HG02623 (cell line): Measurements from ENCODE around the gene MLLT6.

Experiments
- ATAC-seq: cut with Tn5 transposase; IDR thresholded peaks from one replicate; pipeline ENCODE4 v1.9.1; 2021; ENCODE audit warnings: moderate library complexity; ENCODE audit not compliant: unreplicated experiment

MLLT6 gene

GRCh38 chr17:38706505-38707216, 1.6 kb downstream of the MLLT6 start:
- no peak for ATAC-seq

GRCh38 chr17:38707678-38708351, 2.7 kb downstream of the MLLT6 start:
- ATAC-seq = no peak

DNA sequence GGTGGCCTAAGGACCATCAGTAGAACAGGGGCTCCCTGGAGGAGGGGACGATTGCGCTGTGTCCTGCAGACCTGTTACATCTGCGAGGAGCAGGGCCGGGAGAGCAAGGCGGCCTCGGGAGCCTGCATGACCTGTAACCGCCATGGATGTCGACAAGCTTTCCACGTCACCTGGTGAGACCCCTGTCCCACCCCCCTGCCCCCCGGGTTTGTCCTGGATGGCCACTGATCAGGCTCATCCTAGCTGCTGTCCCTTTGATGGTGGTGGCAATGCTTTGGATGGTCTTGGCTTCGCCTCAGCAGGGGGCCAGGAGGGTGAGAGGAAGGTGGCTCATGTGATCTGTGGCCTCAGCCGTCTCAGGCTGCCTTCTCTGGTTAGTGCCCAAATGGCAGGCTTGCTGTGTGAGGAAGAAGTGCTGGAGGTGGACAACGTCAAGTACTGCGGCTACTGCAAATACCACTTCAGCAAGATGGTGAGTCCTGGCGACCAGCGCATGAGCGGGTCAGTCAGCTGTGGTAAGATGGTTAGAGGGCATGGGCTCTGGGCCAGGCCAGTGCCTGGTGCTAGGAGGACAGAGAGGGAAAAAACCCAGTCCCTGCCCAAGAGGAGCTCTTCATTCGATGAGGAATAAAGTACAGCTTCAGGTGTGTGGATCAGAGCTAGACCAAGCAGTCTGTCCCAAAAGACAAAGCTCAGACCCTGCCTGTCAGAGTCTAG, 4.2 kb downstream of the MLLT6 start:
- no peak for ATAC-seq

DNA sequence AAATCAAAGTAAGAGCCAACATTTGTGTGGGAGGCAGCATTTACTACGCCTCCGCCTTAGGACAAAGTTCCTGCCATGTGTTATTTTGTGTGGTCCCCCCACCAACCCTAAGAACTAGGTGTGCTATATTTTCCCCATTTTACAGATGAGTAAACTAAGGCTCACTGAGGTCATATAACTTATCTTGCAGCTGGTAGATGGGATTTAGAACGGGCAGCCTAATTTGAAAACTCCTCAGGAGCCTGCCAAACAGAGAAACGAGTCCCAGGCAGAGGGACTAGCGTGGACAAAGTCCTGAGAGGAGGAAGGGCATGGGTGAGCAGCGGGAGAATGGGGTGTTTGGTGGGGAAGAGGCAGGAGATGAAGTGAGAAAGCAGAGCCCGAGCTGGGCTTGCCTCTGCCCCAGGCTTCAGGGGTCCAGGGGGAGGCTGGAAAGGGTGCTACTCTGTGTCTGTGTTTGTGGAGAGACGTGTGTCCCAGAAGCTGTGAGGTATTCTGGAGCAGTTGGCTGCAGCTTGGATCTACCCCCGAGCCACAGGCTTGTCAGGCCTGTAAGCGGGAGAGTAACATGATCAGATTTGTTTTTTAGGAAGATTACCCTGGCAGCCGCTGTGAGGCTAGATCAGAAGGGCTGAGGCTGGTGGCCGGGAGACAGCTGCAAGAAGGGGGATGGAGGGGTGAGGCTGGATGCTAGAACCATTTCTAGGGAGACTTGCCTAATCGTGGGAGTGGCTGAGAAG, 5.0 kb downstream of the MLLT6 start:
- ATAC-seq = no peak

- no peak for ATAC-seq
Observed at GRCh38 chr17:38710604-38710962, 5.5 kb downstream of the MLLT6 start.

- no peak for ATAC-seq
Observed at GRCh38 chr17:38710985-38711384, 5.9 kb downstream of the MLLT6 start.

DNA sequence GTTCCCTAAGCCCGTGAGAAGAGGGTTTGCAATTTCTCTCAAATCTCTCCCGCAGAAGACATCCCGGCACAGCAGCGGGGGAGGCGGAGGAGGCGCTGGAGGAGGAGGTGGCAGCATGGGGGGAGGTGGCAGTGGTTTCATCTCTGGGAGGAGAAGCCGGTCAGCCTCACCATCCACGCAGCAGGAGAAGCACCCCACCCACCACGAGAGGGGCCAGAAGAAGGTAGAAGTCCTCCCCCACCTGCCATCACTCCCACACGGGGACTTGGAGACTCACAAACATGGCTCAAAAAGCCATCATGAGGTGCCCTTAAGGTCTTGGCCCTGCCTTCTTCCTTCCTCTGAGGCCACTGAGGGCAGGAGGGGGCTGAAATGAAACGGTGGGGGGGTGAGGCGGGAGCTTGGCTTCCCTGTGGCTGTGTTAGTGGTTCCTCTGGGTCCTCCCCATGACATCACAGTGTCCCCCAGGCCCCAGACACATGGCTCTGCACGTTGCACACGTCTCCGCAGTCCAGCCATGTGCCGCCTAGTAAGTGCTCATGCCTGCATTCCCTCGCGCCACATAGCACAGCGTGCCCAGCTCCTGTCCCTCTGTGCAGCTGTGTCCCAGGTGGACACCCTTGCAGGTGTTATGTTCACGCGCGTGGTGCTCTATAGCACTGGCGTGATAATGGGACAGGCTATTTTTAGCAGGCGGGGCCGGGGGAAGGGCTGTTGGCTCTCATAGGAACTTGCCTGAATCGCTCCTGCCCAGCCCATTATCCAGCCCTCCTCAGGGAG, 6.9 kb downstream of the MLLT6 start:
- ATAC-seq = no peak

GRCh38 chr17:38712593-38712992, 7.5 kb downstream of the MLLT6 start:
- ATAC-seq = no peak

GRCh38 chr17:38713456-38714075, 8.5 kb downstream of the MLLT6 start:
- ATAC-seq = no peak

DNA sequence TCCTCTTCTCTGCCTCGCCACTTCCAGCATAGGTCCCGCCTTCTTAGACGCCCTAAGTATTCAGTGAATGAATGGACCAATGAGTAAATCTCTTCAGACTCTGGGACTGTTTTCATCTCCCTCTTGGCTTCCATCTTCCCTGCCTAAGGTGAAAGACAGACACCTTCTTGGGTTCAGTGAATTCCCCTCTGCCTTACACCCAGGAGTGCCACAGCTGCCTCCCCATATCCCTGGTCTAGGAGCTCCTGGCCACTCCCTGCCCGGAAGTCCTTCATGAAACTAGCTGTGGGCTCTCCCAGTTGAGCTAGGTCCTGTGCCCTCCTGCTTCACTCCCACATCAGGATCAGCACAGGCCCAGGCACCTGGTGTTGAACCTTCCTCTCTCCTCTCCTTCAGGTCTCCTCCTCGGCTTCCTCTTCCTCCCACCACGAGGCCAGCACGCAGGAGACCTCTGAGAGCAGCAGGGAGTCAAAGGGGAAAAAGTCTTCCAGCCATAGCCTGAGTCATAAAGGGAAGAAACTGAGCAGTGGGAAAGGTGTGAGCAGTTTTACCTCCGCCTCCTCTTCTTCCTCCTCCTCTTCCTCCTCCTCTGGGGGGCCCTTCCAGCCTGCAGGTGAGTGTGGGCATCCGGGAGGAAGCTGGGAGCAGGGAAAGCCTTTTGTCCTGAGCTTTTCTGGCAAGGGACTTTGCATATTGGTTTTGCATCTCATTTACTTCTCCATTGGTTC, 10.3 kb downstream of the MLLT6 start:
- ATAC-seq = no peak

DNA sequence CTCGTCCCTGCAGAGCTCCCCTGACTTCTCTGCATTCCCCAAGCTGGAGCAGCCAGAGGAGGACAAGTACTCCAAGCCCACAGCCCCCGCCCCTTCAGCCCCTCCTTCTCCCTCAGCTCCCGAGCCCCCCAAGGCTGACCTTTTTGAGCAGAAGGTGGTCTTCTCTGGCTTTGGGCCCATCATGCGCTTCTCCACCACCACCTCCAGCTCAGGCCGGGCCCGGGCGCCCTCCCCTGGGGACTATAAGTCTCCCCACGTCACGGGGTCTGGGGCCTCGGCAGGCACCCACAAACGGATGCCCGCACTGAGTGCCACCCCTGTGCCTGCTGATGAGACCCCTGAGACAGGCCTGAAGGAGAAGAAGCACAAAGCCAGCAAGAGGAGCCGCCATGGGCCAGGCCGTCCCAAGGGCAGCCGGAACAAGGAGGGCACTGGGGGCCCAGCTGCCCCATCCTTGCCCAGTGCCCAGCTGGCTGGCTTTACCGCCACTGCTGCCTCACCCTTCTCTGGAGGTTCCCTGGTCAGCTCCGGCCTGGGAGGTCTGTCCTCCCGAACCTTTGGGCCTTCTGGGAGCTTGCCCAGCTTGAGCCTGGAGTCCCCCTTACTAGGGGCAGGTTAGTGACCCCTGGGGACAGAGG, 11.4 kb downstream of the MLLT6 start:
- no peak for ATAC-seq

DNA sequence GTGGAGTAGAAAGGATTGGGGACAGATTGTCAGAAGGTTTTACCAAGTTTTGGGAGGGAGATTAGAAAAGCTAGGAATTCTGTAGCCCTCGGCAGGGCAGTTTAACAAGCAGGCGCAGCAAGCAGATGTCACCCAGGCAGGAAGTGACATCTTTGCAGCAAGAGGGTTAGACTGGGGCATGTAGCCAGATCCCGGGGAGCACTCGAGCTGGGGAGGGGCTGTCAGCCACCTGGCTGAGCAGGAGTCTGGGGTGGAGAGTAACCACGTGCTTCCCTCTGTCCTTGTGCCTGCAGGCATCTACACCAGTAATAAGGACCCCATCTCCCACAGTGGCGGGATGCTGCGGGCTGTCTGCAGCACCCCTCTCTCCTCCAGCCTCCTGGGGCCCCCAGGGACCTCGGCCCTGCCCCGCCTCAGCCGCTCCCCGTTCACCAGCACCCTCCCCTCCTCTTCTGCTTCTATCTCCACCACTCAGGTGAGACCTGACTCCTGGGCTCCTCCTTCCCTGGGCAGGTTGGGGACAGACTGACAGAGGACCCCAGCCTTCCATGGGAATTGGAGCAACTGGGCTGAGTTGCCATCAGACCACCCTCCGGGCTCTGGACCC, 12.2 kb downstream of the MLLT6 start:
- no peak for ATAC-seq

DNA sequence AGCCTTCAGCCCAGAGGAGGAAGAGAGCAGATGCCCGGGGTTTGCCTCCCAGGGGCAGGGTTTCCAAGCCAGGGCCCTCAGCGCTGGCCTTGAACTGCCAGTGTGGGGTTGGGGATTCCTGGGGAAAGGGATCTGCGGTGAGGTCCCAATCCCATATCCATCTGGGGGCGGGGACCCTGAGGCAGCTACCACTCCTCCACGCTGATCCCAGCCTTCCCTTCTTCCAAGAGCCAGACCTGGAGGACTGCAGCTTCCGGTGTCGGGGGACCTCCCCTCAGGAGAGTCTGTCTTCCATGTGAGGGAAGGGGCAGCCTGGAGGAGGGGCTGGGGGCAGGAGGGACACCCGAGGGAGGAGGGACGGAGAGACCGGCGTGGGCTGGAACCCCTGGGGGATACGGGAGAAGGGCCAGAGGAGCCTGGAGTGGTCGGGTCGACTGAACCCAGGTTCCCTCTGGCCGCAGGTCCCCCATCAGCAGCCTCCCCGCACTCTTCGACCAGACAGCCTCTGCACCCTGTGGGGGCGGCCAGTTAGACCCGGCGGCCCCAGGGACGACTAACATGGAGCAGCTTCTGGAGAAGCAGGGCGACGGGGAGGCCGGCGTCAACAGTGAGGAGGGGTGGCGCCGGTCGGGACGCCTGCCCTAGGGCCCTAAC, 14.3 kb downstream of the MLLT6 start:
- no peak for ATAC-seq

- ATAC-seq = no peak
Observed at GRCh38 chr17:38719943-38720641, 15.0 kb downstream of the MLLT6 start.

GRCh38 chr17:38720941-38721340, 15.9 kb downstream of the MLLT6 start:
- ATAC-seq = no peak

DNA sequence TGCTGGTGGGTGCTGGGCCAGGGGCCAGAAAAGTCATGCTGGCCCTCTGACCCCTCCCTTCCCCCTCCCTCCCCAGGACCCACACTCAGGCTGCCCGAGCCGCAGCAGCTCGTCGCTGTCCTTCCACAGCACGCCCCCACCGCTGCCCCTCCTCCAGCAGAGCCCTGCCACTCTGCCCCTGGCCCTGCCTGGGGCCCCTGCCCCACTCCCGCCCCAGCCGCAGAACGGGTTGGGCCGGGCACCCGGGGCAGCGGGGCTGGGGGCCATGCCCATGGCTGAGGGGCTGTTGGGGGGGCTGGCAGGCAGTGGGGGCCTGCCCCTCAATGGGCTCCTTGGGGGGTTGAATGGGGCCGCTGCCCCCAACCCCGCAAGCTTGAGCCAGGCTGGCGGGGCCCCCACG, 16.7 kb downstream of the MLLT6 start:
- no peak for ATAC-seq

- ATAC-seq = no peak
Observed at GRCh38 chr17:38724337-38724988, 19.4 kb downstream of the MLLT6 start.
